Measurements from ENCODE around the gene CETP.

- TF ChIP-seq, protein P1, sequence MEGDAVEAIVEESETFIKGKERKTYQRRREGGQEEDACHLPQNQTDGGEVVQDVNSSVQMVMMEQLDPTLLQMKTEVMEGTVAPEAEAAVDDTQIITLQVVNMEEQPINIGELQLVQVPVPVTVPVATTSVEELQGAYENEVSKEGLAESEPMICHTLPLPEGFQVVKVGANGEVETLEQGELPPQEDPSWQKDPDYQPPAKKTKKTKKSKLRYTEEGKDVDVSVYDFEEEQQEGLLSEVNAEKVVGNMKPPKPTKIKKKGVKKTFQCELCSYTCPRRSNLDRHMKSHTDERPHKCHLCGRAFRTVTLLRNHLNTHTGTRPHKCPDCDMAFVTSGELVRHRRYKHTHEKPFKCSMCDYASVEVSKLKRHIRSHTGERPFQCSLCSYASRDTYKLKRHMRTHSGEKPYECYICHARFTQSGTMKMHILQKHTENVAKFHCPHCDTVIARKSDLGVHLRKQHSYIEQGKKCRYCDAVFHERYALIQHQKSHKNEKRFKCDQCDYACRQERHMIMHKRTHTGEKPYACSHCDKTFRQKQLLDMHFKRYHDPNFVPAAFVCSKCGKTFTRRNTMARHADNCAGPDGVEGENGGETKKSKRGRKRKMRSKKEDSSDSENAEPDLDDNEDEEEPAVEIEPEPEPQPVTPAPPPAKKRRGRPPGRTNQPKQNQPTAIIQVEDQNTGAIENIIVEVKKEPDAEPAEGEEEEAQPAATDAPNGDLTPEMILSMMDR (IDR thresholded peaks at IDR 0.05) = no peak
- TF ChIP-seq POLR2A (IDR thresholded peaks at IDR 0.05) = no peak
These were observed 58.0 kb downstream of the CETP start for GRCh38 chr16:57019746-57020145.

All from sigmoid colon (tissue), 3 donors.